GM23248 (cell line): ENCODE measurements around the gene TMEM131. TPM values are rescaled to one million over a fixed set of nuclear protein-coding genes. Genes with fewer than 3 reads are reported as not detected.

Source experiments
- DNase-seq: peaks from one replicate; pipeline ENCODE4 v3.0.0-alpha.2; 2015
- H2AFZ ChIP-seq: fragments of 200-600 bp; sonication (generic); 2 replicates; pipeline ENCODE4 v1.6.1; 2016; ENCODE audit warnings: antibody characterized with exemption
- H3F3A ChIP-seq: fragments of 200-600 bp; sonication (generic); 2 replicates; pipeline ENCODE4 v1.6.1; 2016; ENCODE audit warnings: mild to moderate bottlenecking, antibody characterized with exemption, mixed run types; ENCODE audit not compliant: insufficient read depth
- H3K27ac ChIP-seq: fragments of 200-600 bp; sonication (generic); 2 replicates; pipeline ENCODE4 v1.5.1; 2016; ENCODE audit warnings: mild to moderate bottlenecking
- H3K27me3 ChIP-seq: fragments of 200-600 bp; sonication (generic); replicated peaks from 2 replicates; pipeline ENCODE4 v1.6.1; 2016; ENCODE audit warnings: mild to moderate bottlenecking; ENCODE audit not compliant: insufficient read depth
- H3K36me3 ChIP-seq: fragments of 200-600 bp; sonication (generic); 2 replicates; pipeline ENCODE4 v1.6.1; 2016; ENCODE audit warnings: low read depth, mild to moderate bottlenecking
- H3K4me1 ChIP-seq: fragments of 200-600 bp; sonication (generic); 2 replicates; pipeline ENCODE4 v1.6.1; 2016; ENCODE audit warnings: mild to moderate bottlenecking; ENCODE audit not compliant: insufficient read depth
- H3K4me2 ChIP-seq: fragments of 200-600 bp; sonication (generic); one replicate; pipeline ENCODE4 v1.6.1; 2016; ENCODE audit warnings: mild to moderate bottlenecking; ENCODE audit not compliant: unreplicated experiment
- H3K4me3 ChIP-seq: fragments of 200-600 bp; sonication (generic); 2 replicates; pipeline ENCODE4 v1.5.1; 2016; ENCODE audit warnings: mild to moderate bottlenecking
- H3K79me2 ChIP-seq: fragments of 200-600 bp; sonication (generic); 2 replicates; pipeline ENCODE4 v1.6.1; 2016; ENCODE audit warnings: mild to moderate bottlenecking; ENCODE audit not compliant: insufficient read depth
- H3K9ac ChIP-seq: fragments of 200-600 bp; sonication (generic); 2 replicates; pipeline ENCODE4 v1.6.1; 2016; ENCODE audit warnings: mild to moderate bottlenecking
- H3K9me2 ChIP-seq: fragments of 200-600 bp; sonication (generic); 2 replicates; pipeline ENCODE4 v1.6.1; 2016; ENCODE audit warnings: mixed run types, mild to moderate bottlenecking, moderate library complexity; ENCODE audit not compliant: insufficient read depth
- H3K9me3 ChIP-seq: fragments of 200-600 bp; sonication (generic); one replicate; pipeline ENCODE4 v1.6.1; 2017; ENCODE audit warnings: low read depth
- H4K20me1 ChIP-seq: fragments of 200-600 bp; sonication (generic); 2 replicates; pipeline ENCODE4 v1.6.0; 2016; ENCODE audit not compliant: insufficient read depth
- EZH2 ChIP-seq: fragments of 200-600 bp; sonication (generic); IDR thresholded peaks from 2 replicates; pipeline ENCODE4 v1.6.1; 2018; ENCODE audit warnings: antibody characterized with exemption, mild to moderate bottlenecking; ENCODE audit not compliant: insufficient read depth, poor library complexity, severe bottlenecking
- EZH2phosphoT487 ChIP-seq: fragments of 200-600 bp; sonication (generic); IDR thresholded peaks from 2 replicates; pipeline ENCODE4 v1.6.1; 2018; ENCODE audit warnings: antibody characterized with exemption, moderate library complexity, mild to moderate bottlenecking, low read depth; ENCODE audit not compliant: insufficient read depth
- WGBS, 2 experiments: methylation state at CpG; one replicate each; pipeline ENCODE4 v1.1.6; 2015 to 2017; ENCODE audit warnings: low lambda C conversion rate in 2 of 2, low coverage in 1 of 2; ENCODE audit errors: missing lambda C conversion rate in 2 of 2; 5-methylcytosine and 5-hydroxymethylcytosine counted together
- in situ Hi-C: fragments of 300-500 bp; cut with MboI; formaldehyde crosslinking; loops from 2 replicates; pipeline ENCODE4 v1.15.0; 2020
- polyA plus RNA-seq: library from polyadenylated mRNA; unstranded; fragments of >200 nt; fragmentation: Nextera tagmentation; extraction: Ambion mirVana; gene quantifications from 2 replicates; pipeline ENCODE4 v1.2.1, GENCODE V29; 2016
- total RNA-seq: library from RNA; depleted of rRNA; stranded (reverse); fragments of >200 nt; shearing (Covaris generic); gene quantifications from 2 replicates; pipeline ENCODE4 v1.2.3, GENCODE V29; 2014

TMEM131 gene
- total and polyA plus RNA-seq, 2 experiments from 2014 or later = 15.7 to 16.4 TPM

DNA sequence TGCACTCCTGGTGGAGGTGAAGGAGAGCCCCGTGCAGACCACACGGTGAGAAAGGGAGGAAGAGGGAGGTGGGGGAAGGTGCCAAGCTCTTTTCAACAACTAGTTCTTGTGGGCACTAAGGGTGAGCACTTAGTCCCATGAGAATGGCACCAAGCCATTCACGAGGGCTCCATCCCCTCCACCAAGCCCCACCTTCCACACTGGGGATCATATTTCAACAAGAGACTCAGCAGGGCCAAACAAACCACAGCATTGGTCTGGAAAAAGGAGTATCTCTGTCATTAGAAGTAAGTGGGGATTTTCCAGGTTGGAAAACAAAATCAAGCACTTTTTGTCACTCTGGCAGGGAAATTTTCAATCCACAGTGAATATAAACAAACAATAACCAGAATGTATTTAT, 244.0 kb downstream of the TMEM131 start:
- no peaks in the 10 kb centered on the region for H3K9me2 ChIP-seq
- H3K4me2 ChIP-seq = no peak overlapping the region
- H3K4me1 ChIP-seq = peaks cover 22% of the 10 kb centered on the region
- WGBS, 2 experiments = 48 to 57% methylated on average over 3 of the region's 3 CpGs
- H3K9me3 ChIP-seq = no peaks in the 10 kb centered on the region
- H3K79me2 ChIP-seq = no peaks in the 10 kb centered on the region
- H3K9ac ChIP-seq = no peak overlapping the region
- H2AFZ ChIP-seq = no peak overlapping the region
- no peaks in the 10 kb centered on the region for H3K27me3 ChIP-seq
- TF ChIP-seq EZH2phosphoT487 = no peak
- TF ChIP-seq EZH2 = no peak
- peaks cover 11% of the 10 kb centered on the region; the same call in 1 of the 2 replicates for H3F3A ChIP-seq
- DNase-seq = no peak
- no peak overlapping the region for H3K4me3 ChIP-seq
- in situ Hi-C loops = no loop called here
- H4K20me1 ChIP-seq = no peaks in the 10 kb centered on the region
- no peak overlapping the region for H3K27ac ChIP-seq
- peaks cover 9% of the 10 kb centered on the region for H3K36me3 ChIP-seq

DNA sequence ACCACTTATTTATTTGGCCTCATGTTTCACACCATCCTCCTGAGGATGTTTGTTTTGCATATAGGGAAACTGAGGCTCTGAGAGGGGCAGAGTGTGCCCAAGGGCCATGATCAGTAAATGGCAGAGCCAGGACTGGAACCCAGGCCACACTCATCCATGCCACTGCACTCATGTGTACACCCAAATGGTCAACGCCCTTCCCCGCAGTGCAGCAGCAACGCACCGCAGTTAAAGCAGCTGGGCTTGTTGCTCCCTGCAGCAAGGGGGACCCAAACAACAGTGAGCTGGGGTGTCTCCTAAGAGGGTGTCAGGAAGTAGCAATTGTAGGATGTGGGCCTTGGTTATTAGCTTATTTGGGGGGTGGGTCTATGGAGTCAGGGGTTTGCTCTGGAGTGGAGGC, 245.7 kb downstream of the TMEM131 start:
- peaks cover 12% of the 10 kb centered on the region; the same call in 1 of the 2 replicates for H3F3A ChIP-seq
- 98% methylated on average over 4 of the region's 4 CpGs for WGBS, 2 experiments
- no peak overlapping the region for H3K4me2 ChIP-seq
- no peaks in the 10 kb centered on the region for H4K20me1 ChIP-seq
- TF ChIP-seq EZH2 (no peak), EZH2phosphoT487 (no peak)
- no peak overlapping the region for H3K27ac ChIP-seq
- in situ Hi-C loops = no loop called here
- H3K9me3 ChIP-seq = no peaks in the 10 kb centered on the region
- H3K36me3 ChIP-seq = no peaks in the 10 kb centered on the region
- no peaks in the 10 kb centered on the region for H3K9me2 ChIP-seq
- peaks cover 22% of the 10 kb centered on the region for H3K4me1 ChIP-seq
- no peak overlapping the region for H2AFZ ChIP-seq
- H3K4me3 ChIP-seq = no peak overlapping the region
- no peak overlapping the region for H3K9ac ChIP-seq
- H3K27me3 ChIP-seq = no peaks in the 10 kb centered on the region
- H3K79me2 ChIP-seq = no peaks in the 10 kb centered on the region
- DNase-seq = no peak

DNA sequence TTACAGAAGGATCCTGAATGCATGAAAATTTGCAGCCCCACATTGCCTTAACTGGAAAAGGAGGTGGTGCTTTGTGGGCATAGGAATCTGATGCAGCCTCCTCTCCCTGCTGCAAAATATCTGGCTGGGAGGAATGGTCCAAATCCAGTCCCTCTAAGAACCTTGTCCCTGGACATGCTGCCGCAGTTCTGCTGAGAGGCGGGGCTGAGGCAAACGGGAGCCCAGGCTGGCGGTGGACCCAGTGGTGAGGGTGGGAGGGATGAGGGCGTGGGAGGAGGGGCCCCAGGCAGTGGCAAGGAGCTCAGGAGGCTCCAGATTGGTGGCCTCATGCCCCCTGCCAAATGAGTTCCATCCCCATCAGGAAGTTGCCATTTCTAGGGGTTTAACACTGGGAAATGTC, 246.2 kb downstream of the TMEM131 start:
- H3K9me3 ChIP-seq = no peaks in the 10 kb centered on the region
- no peak for TF ChIP-seq EZH2
- TF ChIP-seq EZH2phosphoT487 = no peak
- in situ Hi-C loops = no loop called here
- no peak overlapping the region for H3K4me3 ChIP-seq
- no peak overlapping the region for H2AFZ ChIP-seq
- no peaks in the 10 kb centered on the region for H3K36me3 ChIP-seq
- no peaks in the 10 kb centered on the region for H3K27me3 ChIP-seq
- peaks cover 22% of the 10 kb centered on the region for H3K4me1 ChIP-seq
- no peaks in the 10 kb centered on the region for H4K20me1 ChIP-seq
- peaks cover 12% of the 10 kb centered on the region; the same call in 1 of the 2 replicates for H3F3A ChIP-seq
- H3K9me2 ChIP-seq = no peaks in the 10 kb centered on the region
- no peak overlapping the region for H3K27ac ChIP-seq
- no peak overlapping the region for H3K9ac ChIP-seq
- 42 to 52% methylated on average over 4 to 5 of the region's 5 CpGs for WGBS, 2 experiments
- no peak for DNase-seq
- no peak overlapping the region for H3K4me2 ChIP-seq
- H3K79me2 ChIP-seq = no peaks in the 10 kb centered on the region

DNA sequence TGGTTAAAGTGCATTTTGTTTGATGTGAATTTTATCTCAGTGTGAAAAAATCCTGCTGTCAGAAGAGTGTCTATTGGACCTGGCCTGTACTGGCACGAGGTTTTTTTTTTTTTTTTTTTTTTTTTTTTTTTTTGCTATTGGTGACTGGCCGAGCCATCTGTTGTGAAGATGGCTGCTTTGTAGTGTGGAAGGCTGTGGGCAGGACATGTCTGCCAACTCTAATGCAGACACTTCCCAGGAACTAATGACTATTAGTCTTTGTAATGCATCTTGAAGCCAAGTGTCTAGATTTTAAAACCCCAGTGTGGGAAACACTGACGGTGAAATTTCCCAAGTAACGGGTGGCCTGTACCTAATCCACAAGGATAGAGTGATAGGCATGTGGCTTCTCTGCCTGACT, 248.0 kb downstream of the TMEM131 start:
- in situ Hi-C loops = no loop called here
- H3K9me2 ChIP-seq = no peaks in the 10 kb centered on the region
- peaks cover 15% of the 10 kb centered on the region for H3K4me1 ChIP-seq
- H3K9ac ChIP-seq = peak overlapping the region; percentile 43
- no peaks in the 10 kb centered on the region for H3K79me2 ChIP-seq
- peak; percentile 79 for DNase-seq
- H2AFZ ChIP-seq = no peak overlapping the region
- 0 out of 2 replicates have a peak, but pooled peaks cover 5% of the 10 kb centered on the region for H3F3A ChIP-seq
- H3K4me3 ChIP-seq = no peak overlapping the region
- H3K9me3 ChIP-seq = no peaks in the 10 kb centered on the region
- H3K36me3 ChIP-seq = no peaks in the 10 kb centered on the region
- H3K27me3 ChIP-seq = no peaks in the 10 kb centered on the region
- H3K4me2 ChIP-seq = no peak overlapping the region
- TF ChIP-seq EZH2phosphoT487 (no peak), EZH2 (no peak)
- H3K27ac ChIP-seq = peak overlapping the region; percentile 71
- H4K20me1 ChIP-seq = no peaks in the 10 kb centered on the region
- WGBS, 2 experiments = 31 to 36% methylated on average over 4 of the region's 4 CpGs

DNA sequence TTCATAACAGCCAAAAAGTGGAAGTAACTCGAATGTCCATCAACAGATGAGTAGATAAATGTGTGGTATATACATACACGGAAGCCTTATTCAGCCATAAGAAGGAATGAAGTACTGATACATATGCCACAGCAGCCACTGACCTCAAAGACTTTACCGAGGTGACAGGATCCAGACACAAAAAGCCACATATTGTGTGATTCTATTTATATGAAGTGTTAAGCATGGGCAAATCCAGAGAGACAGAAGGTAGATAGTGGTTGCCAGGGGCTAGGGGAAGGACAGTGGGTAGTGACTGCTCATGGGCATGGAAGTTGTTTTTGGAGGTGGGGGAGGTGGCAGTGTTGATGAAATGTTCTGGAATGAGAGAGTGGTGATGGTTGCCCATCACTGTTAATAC, 248.5 kb downstream of the TMEM131 start:
- TF ChIP-seq EZH2 = no peak
- TF ChIP-seq EZH2phosphoT487 = no peak
- peaks cover 14% of the 10 kb centered on the region for H3K4me1 ChIP-seq
- 91 to 94% methylated on average over 3 of the region's 3 CpGs for WGBS, 2 experiments
- no peaks in the 10 kb centered on the region for H3K36me3 ChIP-seq
- no peaks in the 10 kb centered on the region for H3K27me3 ChIP-seq
- no peaks in the 10 kb centered on the region for H3K9me3 ChIP-seq
- 0 out of 2 replicates have a peak, but pooled peaks cover 5% of the 10 kb centered on the region for H3F3A ChIP-seq
- H3K9me2 ChIP-seq = no peaks in the 10 kb centered on the region
- H3K27ac ChIP-seq = peak overlapping the region; percentile 29; the same call in 1 of the 2 replicates
- H3K4me2 ChIP-seq = no peak overlapping the region
- no peak overlapping the region for H3K9ac ChIP-seq
- no peak overlapping the region for H2AFZ ChIP-seq
- no peaks in the 10 kb centered on the region for H4K20me1 ChIP-seq
- in situ Hi-C loops = no loop called here
- no peaks in the 10 kb centered on the region for H3K79me2 ChIP-seq
- DNase-seq = no peak
- H3K4me3 ChIP-seq = no peak overlapping the region
